LHCN-M2 (cell line): ENCODE results near the gene CCDC9. TPM values are rescaled to one million over a fixed set of nuclear protein-coding genes. Genes with fewer than 3 reads are reported as not detected.
"Not testable (repeated sequence)": the region's sequence is repeated elsewhere in the genome, so short reads cannot be mapped to it uniquely, and the experiment has no call there.

Source experiments
- DNase-seq: peaks from one replicate; pipeline ENCODE4 v3.0.0-alpha.2; 2012; ENCODE audit warnings: low read depth
- total RNA-seq: library from RNA; depleted of rRNA; stranded (reverse); fragments of >200 nt; gene quantifications from 2 replicates; pipeline ENCODE4 v1.2.3, GENCODE V29; 2014; rRNA removed

Gene CCDC9
- total RNA-seq, 1 experiment from 2014 or later, result 4.9 TPM

DNA sequence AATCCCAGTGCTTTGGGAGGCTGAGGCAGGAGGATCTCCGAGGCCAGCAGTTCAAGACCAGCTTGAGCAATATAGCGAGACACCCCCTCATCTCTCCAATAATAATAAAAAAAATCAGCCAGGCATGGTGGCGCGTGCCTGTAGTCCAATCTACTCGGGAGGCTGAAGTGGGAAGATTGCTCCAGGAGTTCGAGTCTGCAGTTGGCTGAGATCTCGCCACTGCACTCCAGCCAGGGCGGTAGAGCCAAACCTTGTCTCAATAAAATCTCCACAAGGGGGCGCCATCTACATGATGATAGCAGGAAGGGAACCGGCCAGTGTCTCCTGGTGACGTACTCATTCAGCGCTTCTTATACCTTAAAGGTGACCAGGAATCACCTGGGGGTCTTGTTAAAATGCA, 39.7 kb downstream of the CCDC9 start:
- peak; percentile 69 for DNase-seq

DNA sequence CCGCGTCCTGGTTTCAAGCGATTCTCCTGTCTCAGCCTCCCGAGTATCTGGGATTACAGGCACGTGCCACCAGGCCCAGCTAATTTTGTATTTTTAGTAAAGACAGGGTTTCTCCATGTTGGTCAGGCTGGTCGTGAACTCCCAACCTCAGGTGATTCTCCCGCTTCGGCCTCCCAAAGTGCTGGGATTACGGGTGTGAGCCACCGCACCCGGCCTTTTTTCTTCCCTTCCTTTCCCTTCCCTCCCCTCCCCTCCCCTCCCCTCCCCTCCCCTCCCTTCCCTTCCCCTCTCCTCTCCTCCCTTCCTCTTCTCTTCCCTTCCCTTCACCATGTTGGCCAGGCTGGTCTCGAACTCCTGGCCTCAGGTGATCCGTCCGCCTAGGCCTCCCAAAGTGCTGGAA, 44.5 kb downstream of the CCDC9 start:
- not testable (repeated sequence) for DNase-seq

DNA sequence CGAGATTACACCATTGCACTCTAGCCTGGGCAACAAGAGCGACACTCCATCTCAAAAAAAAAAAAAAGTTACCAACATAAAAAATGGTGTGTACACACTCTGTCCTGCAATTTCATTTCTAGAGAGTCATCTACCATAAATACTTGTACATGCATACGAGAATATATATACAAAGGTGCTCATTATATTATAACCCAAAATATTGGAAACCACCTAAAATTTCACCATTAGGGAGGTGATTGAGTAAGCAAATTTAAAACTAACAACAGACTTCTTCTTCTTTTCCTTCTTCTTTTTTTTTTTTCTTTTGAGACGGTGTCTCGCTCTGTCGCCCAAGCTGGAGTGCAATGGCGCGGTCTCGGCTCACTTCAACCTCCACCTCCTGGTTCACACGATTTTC, 45.9 kb downstream of the CCDC9 start:
- DNase-seq, result no peak

DNA sequence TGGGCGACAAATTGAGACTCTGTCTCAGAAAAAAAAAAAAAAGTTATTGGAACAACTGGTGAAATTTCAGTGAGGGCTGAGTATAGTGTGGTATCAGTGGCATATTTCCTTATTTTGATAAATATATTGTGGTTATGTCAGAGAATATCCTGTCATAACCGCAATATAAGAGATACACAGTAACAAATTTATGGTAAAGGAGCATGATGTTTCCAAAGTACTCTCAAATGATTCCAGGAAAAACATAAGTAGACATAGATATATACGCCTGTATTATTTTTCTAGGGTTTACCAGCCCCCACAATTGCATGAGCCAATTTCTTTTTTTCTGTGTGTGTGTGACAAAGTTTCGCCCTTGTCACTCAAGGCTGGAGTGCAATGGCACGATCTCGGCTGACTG, 47.6 kb downstream of the CCDC9 start:
- DNase-seq, result no peak

DNA sequence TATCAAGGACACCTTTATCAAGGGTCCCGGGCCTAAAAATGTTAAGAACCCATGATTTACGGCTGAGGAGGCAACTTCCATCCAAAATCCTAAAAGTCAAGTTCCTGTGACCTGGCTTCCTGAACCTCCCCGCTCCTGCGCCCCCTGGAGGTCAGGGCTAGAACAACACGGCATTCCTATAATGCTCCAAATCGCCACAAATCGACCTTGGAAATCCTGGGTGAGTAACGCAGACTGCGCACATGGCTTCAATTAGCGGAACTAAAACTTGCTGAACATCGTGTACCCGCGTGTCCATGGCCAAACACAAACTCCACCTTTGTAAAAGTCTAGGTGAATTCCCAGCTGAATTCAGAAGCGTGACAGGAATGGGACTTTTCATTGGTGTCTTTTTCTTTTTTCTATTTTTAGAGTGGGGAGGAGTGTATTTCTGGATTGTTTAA, 49.0 kb downstream of the CCDC9 start:
- peak; percentile 80 for DNase-seq

DNA sequence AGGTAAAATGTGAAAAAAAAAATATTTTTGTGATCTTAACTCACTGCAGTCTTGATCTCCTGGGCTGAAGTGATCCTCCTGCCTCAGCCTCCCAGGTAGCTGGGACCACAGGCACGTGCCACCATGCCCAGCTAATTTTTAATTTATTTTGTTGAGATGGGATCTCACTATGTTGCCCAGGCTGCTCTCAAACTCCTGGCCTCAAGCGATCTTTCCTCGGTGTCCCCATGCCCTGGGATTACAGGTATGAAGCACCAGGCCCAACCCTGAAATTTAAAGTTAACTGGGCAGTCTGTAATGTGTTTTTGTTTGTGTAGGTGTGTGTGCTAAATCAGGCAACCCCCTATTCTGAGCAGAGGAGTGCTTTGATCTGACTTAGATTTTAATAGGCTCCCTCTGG, 50.0 kb downstream of the CCDC9 start:
- no peak for DNase-seq

DNA sequence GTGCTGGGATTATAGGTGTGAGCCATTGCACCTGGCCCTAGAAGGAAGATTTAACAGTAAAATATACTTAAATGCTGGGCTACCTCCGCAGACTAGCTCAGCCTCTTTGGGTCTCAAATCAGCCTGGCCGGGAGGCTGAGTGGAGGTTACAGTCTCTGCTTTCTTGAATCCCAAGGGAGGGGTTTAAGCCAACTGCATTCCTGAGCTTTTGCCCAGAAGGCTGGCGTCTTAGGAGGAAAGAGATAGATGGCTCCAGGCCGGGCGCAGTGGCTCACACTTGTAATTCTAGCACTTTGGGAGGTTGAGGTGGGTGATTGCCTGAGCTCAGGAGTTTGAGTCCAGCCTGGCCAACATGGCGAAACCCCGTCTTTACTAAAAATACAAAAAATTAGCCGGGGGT, 52.7 kb downstream of the CCDC9 start:
- peak; percentile 48 for DNase-seq

DNA sequence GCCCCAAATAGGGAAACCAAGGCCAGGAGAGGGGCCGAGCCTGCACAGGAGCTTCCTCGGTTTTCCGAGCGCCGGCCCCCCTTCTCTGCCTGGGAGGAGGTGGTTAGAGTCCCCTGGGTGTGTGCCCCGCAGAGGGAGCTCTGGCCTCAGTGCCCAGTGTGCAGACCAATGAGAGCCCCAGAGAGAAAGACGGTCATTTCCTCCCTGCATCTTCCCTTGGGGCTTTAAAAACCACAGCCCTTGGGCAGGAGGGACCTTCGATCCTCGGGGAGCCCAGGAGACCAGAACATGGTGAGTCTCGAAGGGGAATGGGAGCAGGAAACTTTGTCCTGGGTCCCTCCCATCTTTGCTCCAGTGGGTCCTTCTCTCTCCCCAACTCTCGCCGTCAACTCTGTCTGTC, 53.3 kb downstream of the CCDC9 start, which contains the start of gene C5AR1:
Gene C5AR1 (plus strand): TSS at position 254 of the 400 bp plus-strand sequence. CDS start 35 bp downstream, at position 289.
- no peak for DNase-seq

DNA sequence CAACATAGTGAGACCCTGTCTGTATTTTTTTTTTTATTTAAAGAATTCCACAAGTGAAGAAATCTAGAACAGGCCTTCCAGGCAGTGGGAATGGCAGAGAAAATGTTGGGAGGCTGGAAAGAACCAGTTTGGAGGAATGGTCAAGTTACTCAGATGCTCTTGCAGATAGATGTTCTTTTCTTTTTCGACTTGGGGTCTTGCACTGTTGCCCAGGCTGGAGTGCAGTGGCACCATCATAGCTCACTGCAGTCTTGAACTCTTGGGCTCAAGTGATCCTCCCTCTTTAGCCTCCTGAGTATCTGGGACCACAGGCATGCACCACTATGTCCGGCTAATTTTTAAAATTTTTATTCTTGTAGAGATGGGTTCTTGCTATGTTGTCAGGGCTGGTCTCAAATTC, 54.0 kb downstream of the CCDC9 start:
- no peak for DNase-seq

DNA sequence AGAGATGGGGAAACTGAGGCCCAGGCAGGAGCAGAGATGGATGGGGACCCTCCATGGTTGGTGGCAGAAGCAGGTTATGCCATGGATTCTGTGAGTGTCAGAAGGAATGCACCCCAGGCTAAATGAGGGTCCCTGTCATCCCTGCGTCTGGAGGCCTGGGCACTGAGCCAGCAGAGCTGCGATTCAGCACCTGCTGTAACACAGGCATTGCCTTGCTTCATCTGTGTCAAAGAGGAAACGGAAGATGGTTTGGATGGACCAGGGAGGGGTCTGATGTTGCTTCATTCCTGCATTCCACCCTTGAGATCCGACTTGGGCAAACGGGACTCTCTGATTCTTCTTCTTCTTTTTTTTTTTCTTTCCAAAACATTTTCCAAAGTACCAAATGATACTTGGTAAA, 54.5 kb downstream of the CCDC9 start:
- DNase-seq, result peak; percentile 13

DNA sequence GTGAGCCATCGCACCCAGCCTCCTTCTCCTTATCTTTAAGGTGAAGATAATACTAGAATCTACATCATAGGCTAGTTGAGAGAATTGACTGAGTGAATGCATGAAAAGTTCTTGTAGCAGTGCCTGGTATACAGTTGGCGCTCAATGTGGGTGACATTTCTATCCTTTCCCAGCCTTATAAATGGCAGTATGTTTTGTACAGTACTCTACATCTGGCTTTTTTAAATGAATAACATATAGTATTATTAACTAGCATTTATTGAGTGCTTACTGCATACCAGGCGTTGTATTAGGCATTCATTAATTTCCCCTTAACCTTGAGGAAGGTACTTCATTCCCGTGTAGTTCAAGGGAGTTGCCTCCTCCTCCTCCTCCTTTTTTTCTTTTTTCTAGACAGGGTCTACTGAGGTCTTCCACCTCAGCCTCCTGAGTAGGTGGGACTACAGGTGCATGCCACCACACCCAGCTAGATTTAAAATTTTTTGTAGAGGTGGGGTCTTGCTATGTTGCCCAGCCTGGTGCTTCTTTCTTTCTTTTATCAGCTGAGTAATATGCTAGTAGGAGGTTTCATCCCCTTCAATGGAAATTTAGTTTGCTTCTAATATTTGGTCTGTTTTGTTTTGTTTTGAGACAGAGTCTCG, 56.2 kb downstream of the CCDC9 start:
- DNase-seq, result no peak

DNA sequence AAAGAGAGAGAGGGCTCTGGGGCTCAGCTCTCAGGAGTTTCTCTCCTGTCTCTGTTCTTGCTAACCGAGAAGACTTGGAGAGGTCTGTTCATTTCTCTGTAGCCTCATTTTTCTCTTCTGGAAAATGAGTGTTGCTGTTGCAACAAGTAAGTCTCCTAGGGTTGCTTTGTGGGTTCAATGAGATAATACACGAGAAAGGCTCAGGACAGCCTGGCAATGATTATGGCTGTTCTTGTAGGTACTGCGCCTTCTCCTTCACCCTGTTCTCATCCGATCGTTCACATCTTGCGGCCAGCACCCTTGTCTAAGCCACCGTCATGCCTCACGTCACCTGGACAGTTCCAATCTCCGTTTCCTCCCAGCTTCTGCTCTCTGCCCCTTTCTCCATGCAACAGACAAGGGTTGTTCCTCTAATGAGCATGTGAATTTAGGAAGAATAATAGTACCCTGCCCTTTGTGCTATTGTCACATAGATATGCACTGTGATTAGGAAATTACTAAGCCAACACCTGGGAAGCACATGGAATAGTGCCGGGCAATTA, 57.5 kb downstream of the CCDC9 start:
- no peak for DNase-seq

DNA sequence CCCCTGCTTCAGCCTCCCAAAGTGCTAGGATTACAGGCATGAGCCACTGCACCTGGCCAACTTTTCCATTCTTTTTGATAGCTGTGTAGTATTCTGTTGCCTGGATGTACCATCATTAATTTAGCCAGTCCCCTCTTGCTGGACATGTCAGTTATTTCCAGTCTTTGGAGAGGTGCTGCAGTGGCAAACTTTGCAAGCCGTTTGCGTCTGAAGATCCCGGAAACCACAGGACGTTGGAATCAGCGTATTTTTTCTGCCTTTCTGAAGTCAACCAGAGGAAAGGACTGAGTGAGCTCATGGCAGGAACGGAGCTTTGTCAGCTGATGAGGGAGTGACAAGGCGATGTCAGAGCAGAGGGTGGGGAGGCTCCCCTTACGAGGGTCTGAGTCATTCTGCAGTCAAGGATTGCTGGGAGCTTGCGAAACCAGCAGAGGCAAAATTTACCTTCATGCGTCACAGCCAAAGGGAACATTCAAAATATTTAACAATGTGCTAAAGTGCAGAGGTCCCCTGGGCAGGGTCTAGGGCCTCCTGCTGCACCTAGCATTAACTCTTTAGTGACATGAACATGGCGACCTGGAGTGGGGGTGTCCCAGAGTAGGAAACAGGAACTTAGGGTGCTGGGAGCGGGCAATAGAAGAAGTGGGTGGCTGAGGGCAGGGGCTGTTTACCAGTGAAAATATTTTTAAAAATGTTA, 58.9 kb downstream of the CCDC9 start:
- peak; percentile 85 for DNase-seq

DNA sequence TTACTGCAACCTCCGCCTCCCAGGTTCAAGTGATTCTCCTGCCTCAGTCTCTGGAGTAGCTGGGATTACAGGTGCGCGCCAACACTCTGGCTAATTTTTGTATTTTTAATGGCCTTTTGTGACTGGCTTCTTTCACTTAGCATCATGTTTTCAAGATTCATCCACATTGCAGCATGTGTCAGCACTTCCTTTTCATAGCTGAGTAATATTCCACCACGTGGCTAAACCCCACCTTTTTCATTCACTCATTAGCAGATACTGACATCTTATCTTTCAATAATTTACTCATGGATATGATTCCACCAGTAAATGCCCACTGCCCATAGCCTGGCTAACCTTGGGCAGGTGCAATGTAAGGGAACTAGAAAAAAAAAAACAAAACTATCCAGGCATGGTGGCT, 60.2 kb downstream of the CCDC9 start:
- DNase-seq, result no peak

DNA sequence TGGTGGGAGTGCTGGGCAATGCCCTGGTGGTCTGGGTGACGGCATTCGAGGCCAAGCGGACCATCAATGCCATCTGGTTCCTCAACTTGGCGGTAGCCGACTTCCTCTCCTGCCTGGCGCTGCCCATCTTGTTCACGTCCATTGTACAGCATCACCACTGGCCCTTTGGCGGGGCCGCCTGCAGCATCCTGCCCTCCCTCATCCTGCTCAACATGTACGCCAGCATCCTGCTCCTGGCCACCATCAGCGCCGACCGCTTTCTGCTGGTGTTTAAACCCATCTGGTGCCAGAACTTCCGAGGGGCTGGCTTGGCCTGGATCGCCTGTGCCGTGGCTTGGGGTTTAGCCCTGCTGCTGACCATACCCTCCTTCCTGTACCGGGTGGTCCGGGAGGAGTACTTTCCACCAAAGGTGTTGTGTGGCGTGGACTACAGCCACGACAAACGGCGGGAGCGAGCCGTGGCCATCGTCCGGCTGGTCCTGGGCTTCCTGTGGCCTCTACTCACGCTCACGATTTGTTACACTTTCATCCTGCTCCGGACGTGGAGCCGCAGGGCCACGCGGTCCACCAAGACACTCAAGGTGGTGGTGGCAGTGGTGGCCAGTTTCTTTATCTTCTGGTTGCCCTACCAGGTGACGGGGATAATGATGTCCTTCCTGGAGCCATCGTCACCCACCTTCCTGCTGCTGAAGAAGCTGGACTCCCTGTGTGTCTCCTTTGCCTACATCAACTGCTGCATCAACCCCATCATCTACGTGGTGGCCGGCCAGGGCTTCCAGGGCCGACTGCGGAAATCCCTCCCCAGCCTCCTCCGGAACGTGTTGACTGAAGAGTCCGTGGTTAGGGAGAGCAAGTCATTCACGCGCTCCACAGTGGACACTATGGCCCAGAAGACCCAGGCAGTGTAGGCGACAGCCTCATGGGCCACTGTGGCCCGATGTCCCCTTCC, 63.9 kb downstream of the CCDC9 start:
- no peak for DNase-seq

Other genes starting within 250 kb of the CCDC9 start
- gene NPAS1, start 236.7 kb upstream of the CCDC9 start, total RNA-seq, result 1.0 and 1.9 TPM in 2 replicates
- gene TMEM160, start 207.9 kb upstream of the CCDC9 start, total RNA-seq, result 62.9 and 76.3 TPM in 2 replicates
- gene ZC3H4, start 142.7 kb upstream of the CCDC9 start, total RNA-seq, result 14.9 and 17.3 TPM in 2 replicates
- gene SAE1, start 125.7 kb upstream of the CCDC9 start, total RNA-seq, result 228 and 269 TPM in 2 replicates
- gene BBC3, start 25.3 kb upstream of the CCDC9 start, total RNA-seq, result 3.3 and 6.8 TPM in 2 replicates
- gene INAFM1, start 18.4 kb downstream of the CCDC9 start, total RNA-seq, result 0.51 and 0.80 TPM in 2 replicates
- not detected in 2 replicates for gene C5AR1, start 53.3 kb downstream of the CCDC9 start, total RNA-seq
- not detected in 2 replicates for gene C5AR2, start 75.7 kb downstream of the CCDC9 start, total RNA-seq
- 15.7 and 19.4 TPM in 2 replicates for gene DHX34, start 92.8 kb downstream of the CCDC9 start, total RNA-seq
- gene MEIS3, start 163.0 kb downstream of the CCDC9 start, total RNA-seq, result 6.7 and 7.4 TPM in 2 replicates
- gene SLC8A2, start 215.4 kb downstream of the CCDC9 start, total RNA-seq, result 0.06 TPM in 1 of 2 replicates, not detected in the other
- gene KPTN, start 227.7 kb downstream of the CCDC9 start, total RNA-seq, result 8.4 and 8.5 TPM in 2 replicates